ENCODE results near the gene AHRR. TPM values are rescaled to one million over a fixed set of nuclear protein-coding genes. Genes with fewer than 3 reads are reported as not detected.
"Not testable (repeated sequence)": the region's sequence is repeated elsewhere in the genome, so short reads cannot be mapped to it uniquely, and the experiment has no call there.

The AHRR gene
- total and polyA plus RNA-seq, 4 donors: 2.8 to 5.5 (median 3.8) TPM

- DNase-seq (ENCODE audit: low read depth in 4 of 6, low spot score in 6 of 6): no peak
- Histone ChIP-seq H3K27ac (ENCODE audit: low read depth, low read length) (no peak overlapping the region), H3K9me3 (ENCODE audit: control insufficient read depth, insufficient read depth, low read length) (peaks cover 11% of the 10 kb centered on the region), H3K27me3 (ENCODE audit: control insufficient read depth, insufficient read depth, low read length) (no peaks in the 10 kb centered on the region), H3K4me3 (ENCODE audit: low read depth, low read length) (no peak overlapping the region), H3K36me3 (ENCODE audit: control insufficient read depth, insufficient read depth, low read length) (peaks cover 4% of the 10 kb centered on the region), H3K4me1 (ENCODE audit: control insufficient read depth, insufficient read depth, low read length) (no peaks in the 10 kb centered on the region)
- 71% methylated on average over 4 of the region's 4 CpGs for WGBS (ENCODE audit: insufficient coverage)
Observed at GRCh38 chr5:362189-362588, 40.7 kb downstream of the AHRR start.

- no peak for DNase-seq (ENCODE audit: low read depth in 4 of 6, low spot score in 6 of 6)
- peaks cover 11% of the 10 kb centered on the region for H3K9me3 ChIP-seq (ENCODE audit: control insufficient read depth, insufficient read depth, low read length)
- 64% methylated on average over 1 of the region's 3 CpGs for WGBS (ENCODE audit: insufficient coverage)
- H3K4me3 ChIP-seq (ENCODE audit: low read depth, low read length): no peak overlapping the region
- no peak overlapping the region for H3K27ac ChIP-seq (ENCODE audit: low read depth, low read length)
- no peaks in the 10 kb centered on the region for H3K27me3 ChIP-seq (ENCODE audit: control insufficient read depth, insufficient read depth, low read length)
- peaks cover 9% of the 10 kb centered on the region for H3K36me3 ChIP-seq (ENCODE audit: control insufficient read depth, insufficient read depth, low read length)
- no peaks in the 10 kb centered on the region for H3K4me1 ChIP-seq (ENCODE audit: control insufficient read depth, insufficient read depth, low read length)
Observed at GRCh38 chr5:362978-363765, 41.7 kb downstream of the AHRR start.

GRCh38 chr5:364497-364896, 43.0 kb downstream of the AHRR start:
- H3K4me3 ChIP-seq (ENCODE audit: low read depth, low read length): no peak overlapping the region
- H3K27ac ChIP-seq (ENCODE audit: low read depth, low read length): no peak overlapping the region
- no peaks in the 10 kb centered on the region for H3K4me1 ChIP-seq (ENCODE audit: control insufficient read depth, insufficient read depth, low read length)
- DNase-seq (ENCODE audit: low read depth in 4 of 6, low spot score in 6 of 6): no peak
- H3K27me3 ChIP-seq (ENCODE audit: control insufficient read depth, insufficient read depth, low read length): peaks cover 3% of the 10 kb centered on the region
- H3K9me3 ChIP-seq (ENCODE audit: control insufficient read depth, insufficient read depth, low read length): peaks cover 11% of the 10 kb centered on the region
- H3K36me3 ChIP-seq (ENCODE audit: control insufficient read depth, insufficient read depth, low read length): peaks cover 13% of the 10 kb centered on the region
- no CpG with 5 or more reads among the region's 1 CpG for WGBS (ENCODE audit: insufficient coverage)

GRCh38 chr5:366541-367357, 45.2 kb downstream of the AHRR start:
- peaks cover 13% of the 10 kb centered on the region for H3K36me3 ChIP-seq (ENCODE audit: control insufficient read depth, insufficient read depth, low read length)
- no peak overlapping the region for H3K4me3 ChIP-seq (ENCODE audit: low read depth, low read length)
- peaks cover 3% of the 10 kb centered on the region for H3K27me3 ChIP-seq (ENCODE audit: control insufficient read depth, insufficient read depth, low read length)
- no peaks in the 10 kb centered on the region for H3K4me1 ChIP-seq (ENCODE audit: control insufficient read depth, insufficient read depth, low read length)
- no peak overlapping the region for H3K27ac ChIP-seq (ENCODE audit: low read depth, low read length)
- DNase-seq (ENCODE audit: low read depth in 4 of 6, low spot score in 6 of 6): no peak
- 89% methylated on average over 14 of the region's 18 CpGs for WGBS (ENCODE audit: insufficient coverage)
- H3K9me3 ChIP-seq (ENCODE audit: control insufficient read depth, insufficient read depth, low read length): peaks cover 11% of the 10 kb centered on the region

- peaks cover 5% of the 10 kb centered on the region for H3K4me1 ChIP-seq (ENCODE audit: control insufficient read depth, insufficient read depth, low read length)
- no peak overlapping the region for H3K4me3 ChIP-seq (ENCODE audit: low read depth, low read length)
- DNase-seq (ENCODE audit: low read depth in 4 of 6, low spot score in 6 of 6): no peak
- H3K27me3 ChIP-seq (ENCODE audit: control insufficient read depth, insufficient read depth, low read length): peaks cover 3% of the 10 kb centered on the region
- H3K27ac ChIP-seq (ENCODE audit: low read depth, low read length): no peak overlapping the region
- H3K9me3 ChIP-seq (ENCODE audit: control insufficient read depth, insufficient read depth, low read length): peaks cover 11% of the 10 kb centered on the region
- H3K36me3 ChIP-seq (ENCODE audit: control insufficient read depth, insufficient read depth, low read length): peaks cover 15% of the 10 kb centered on the region
- WGBS (ENCODE audit: insufficient coverage): 77% methylated on average over 18 of the region's 22 CpGs
Observed at GRCh38 chr5:367358-368130, 46.0 kb downstream of the AHRR start.

- Histone ChIP-seq H3K9me3 (ENCODE audit: control insufficient read depth, insufficient read depth, low read length) (peaks cover 11% of the 10 kb centered on the region), H3K4me1 (ENCODE audit: control insufficient read depth, insufficient read depth, low read length) (peaks cover 14% of the 10 kb centered on the region), H3K36me3 (ENCODE audit: control insufficient read depth, insufficient read depth, low read length) (peaks cover 16% of the 10 kb centered on the region), H3K27me3 (ENCODE audit: control insufficient read depth, insufficient read depth, low read length) (peaks cover 3% of the 10 kb centered on the region), H3K27ac (ENCODE audit: low read depth, low read length) (no peak overlapping the region), H3K4me3 (ENCODE audit: low read depth, low read length) (no peak overlapping the region)
- no peak for DNase-seq (ENCODE audit: low read depth in 4 of 6, low spot score in 6 of 6)
- 83% methylated on average over 23 of the region's 26 CpGs for WGBS (ENCODE audit: insufficient coverage)
Observed at GRCh38 chr5:368183-369084, 46.9 kb downstream of the AHRR start.

GRCh38 chr5:369151-369868, 47.8 kb downstream of the AHRR start:
- Histone ChIP-seq H3K9me3 (ENCODE audit: control insufficient read depth, insufficient read depth, low read length) (peaks cover 10% of the 10 kb centered on the region), H3K27ac (ENCODE audit: low read depth, low read length) (no peak overlapping the region), H3K4me3 (ENCODE audit: low read depth, low read length) (no peak overlapping the region), H3K4me1 (ENCODE audit: control insufficient read depth, insufficient read depth, low read length) (peaks cover 18% of the 10 kb centered on the region), H3K36me3 (ENCODE audit: control insufficient read depth, insufficient read depth, low read length) (peaks cover 16% of the 10 kb centered on the region), H3K27me3 (ENCODE audit: control insufficient read depth, insufficient read depth, low read length) (peaks cover 3% of the 10 kb centered on the region)
- WGBS (ENCODE audit: insufficient coverage): 69% methylated on average over 12 of the region's 15 CpGs
- no peak for DNase-seq (ENCODE audit: low read depth in 4 of 6, low spot score in 6 of 6)

- H3K4me3 ChIP-seq (ENCODE audit: low read depth, low read length); H3K9me3 ChIP-seq (ENCODE audit: control insufficient read depth, insufficient read depth, low read length); H3K27me3 ChIP-seq (ENCODE audit: control insufficient read depth, insufficient read depth, low read length); DNase-seq (ENCODE audit: low read depth in 4 of 6, low spot score in 6 of 6); H3K27ac ChIP-seq (ENCODE audit: low read depth, low read length): not testable (repeated sequence)
- H3K4me1 ChIP-seq (ENCODE audit: control insufficient read depth, insufficient read depth, low read length): peaks cover 23% of the 10 kb centered on the region
- peaks cover 16% of the 10 kb centered on the region for H3K36me3 ChIP-seq (ENCODE audit: control insufficient read depth, insufficient read depth, low read length)
- WGBS (ENCODE audit: insufficient coverage): 85% methylated on average over 10 of the region's 21 CpGs
Observed at GRCh38 chr5:369869-370236, 48.3 kb downstream of the AHRR start.

Data from spinal cord (tissue), 10 donors.